Muscle layer of colon (tissue), 2 donors: ENCODE results near the gene UBE2R2.
"Not testable (repeated sequence)": the region's sequence is repeated elsewhere in the genome, so short reads cannot be mapped to it uniquely, and the experiment has no call there.

Experiments used
- H3K27ac ChIP-seq: one replicate; pipeline ENCODE4 v1.7.0; 2013; ENCODE audit warnings: low read depth, mild to moderate bottlenecking, low read length, moderate library complexity
- H3K27me3 ChIP-seq, 2 donors: one replicate each; pipeline ENCODE4 v1.7.0; 2013; ENCODE audit warnings: low read length in 2 of 2, mild to moderate bottlenecking in 2 of 2; ENCODE audit not compliant: insufficient read depth in 2 of 2, control insufficient read depth in 1 of 2
- H3K36me3 ChIP-seq: one replicate; pipeline ENCODE4 v1.7.0; 2013; ENCODE audit warnings: mild to moderate bottlenecking, low read length; ENCODE audit not compliant: insufficient read depth
- H3K4me1 ChIP-seq: one replicate; pipeline ENCODE4 v1.7.0; 2013; ENCODE audit warnings: mild to moderate bottlenecking, low read length; ENCODE audit not compliant: insufficient read depth
- H3K4me3 ChIP-seq, 2 donors: one replicate each; pipeline ENCODE4 v1.7.0; 2013; ENCODE audit warnings: low read length in 2 of 2, low read depth in 1 of 2, mild to moderate bottlenecking in 1 of 2, moderate library complexity in 1 of 2
- H3K9ac ChIP-seq: one replicate; pipeline ENCODE4 v1.7.0; 2013; ENCODE audit warnings: low read length
- H3K9me3 ChIP-seq: one replicate; pipeline ENCODE4 v1.7.0; 2013; ENCODE audit warnings: mild to moderate bottlenecking, low read length
- donor health status: abdominal sarcoma.
- donor health status: Adenocarcinoma of cecum.

Gene UBE2R2

DNA sequence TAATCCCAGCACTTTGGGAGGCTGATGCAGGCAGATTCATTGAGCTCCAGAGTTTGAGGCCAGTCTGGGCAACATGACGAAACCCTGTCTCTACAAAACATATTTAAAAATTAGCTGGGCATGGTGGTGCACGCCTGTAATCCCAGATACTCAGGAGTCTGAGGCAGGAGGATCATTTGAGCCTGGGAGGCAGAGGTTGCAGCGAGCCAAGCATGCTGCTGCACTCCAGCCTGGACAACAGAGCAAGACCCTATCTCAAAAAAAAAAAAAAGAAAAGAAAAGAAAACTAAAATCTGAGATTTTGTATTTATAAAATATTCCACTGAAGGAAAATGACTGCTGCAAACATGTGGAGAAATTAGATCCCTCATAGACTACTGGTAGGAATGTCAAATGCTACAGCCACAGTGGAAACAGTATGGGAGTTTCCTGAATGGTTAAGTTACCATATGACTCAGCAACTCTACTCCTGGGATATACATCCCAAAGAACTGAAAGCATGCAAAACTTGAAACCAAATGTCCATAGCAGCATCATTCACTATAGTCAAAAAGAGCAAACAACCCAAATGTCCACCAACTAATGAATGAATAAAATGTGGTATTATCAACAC is 125.6 kb downstream of the UBE2R2 start:
- peaks cover 20% of the 10 kb centered on the region for H3K36me3 ChIP-seq
- H3K4me1 ChIP-seq, result peaks cover 16% of the 10 kb centered on the region
- H3K9me3 ChIP-seq, result no peaks in the 10 kb centered on the region
- H3K27me3 ChIP-seq, result no peaks in the 10 kb centered on the region
- no peak overlapping the region for H3K9ac ChIP-seq
- no peak overlapping the region for H3K27ac ChIP-seq
- no peak overlapping the region for H3K4me3 ChIP-seq

DNA sequence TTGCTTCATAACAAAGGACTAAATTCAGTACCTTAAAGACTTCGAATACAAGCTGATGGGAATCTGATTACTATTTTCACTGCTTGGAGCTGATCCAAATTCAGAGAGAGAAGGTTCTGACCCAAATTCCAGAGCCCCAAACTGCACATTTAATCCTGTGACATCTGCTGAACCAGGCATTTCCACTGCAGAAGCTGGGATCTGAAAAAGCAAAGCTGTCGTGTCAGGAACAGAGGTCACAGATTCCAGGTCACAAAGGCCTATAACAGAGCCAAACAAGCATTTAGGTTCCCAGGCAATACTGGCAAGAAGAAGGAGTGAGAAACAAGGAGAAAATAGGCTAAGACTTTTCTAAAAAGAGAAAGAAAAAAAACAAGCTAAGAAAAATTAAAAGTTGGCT is 126.4 kb downstream of the UBE2R2 start:
- Histone ChIP-seq H3K9me3 (no peaks in the 10 kb centered on the region), H3K36me3 (peaks cover 20% of the 10 kb centered on the region), H3K27ac (no peak overlapping the region), H3K27me3 (no peaks in the 10 kb centered on the region), H3K4me3 (no peak overlapping the region), H3K9ac (no peak overlapping the region), H3K4me1 (peaks cover 16% of the 10 kb centered on the region)

DNA sequence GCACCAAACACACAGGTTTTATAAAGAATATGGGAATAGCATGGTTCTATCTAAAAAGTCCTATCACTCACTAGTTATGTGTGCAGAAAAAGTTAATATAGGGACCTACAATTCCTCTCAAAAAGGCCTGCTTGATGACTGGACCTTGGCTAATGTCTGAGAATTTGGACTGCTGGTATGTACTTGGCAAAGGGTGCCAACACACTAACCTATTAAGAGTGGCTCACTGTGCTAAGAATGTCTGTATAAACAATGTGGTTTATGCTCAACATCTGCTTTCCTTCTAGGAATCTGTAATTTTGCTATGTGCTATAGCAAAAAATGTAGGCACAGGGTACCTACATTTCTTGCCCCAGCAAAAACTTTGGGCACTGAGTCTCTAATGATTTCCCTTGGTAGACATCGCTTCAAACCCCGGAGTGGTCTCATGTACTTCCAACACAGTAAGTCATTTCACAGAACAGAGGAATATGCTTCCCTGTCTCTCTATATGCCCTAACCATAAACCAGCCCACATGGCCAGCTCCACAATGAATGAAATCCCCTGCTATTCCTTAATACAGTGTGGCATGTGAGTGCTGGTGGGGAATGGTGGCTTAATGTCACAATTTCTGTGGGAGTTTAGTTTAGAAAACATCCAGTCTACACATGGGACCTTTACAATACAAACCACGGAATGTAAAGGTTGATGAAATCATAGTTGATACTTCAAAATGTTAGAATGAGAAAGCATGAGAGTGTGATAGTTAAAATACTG is 130.0 kb downstream of the UBE2R2 start:
- no peaks in the 10 kb centered on the region for H3K27me3 ChIP-seq
- H3K36me3 ChIP-seq, result peaks cover 20% of the 10 kb centered on the region
- no peak overlapping the region for H3K27ac ChIP-seq

DNA sequence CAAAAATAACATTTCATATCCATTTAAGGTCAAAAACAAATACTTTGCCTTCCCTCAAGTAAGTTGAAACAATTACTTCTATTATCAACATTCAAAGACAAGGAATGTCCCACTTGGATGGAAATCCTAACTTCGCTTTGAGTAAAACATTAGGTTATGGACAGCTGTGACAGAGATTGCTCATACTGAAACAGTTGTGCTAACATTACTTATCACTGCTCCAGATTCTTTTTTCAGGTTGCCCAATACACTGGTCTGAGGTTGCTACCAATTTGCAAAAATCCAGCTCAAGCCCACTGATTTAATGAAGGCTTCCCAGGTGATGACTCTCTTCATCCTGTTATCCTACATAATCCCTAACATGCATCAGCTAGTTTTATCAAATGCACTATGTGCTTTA is 133.4 kb downstream of the UBE2R2 start:
- Histone ChIP-seq H3K4me3 (no peak overlapping the region), H3K27me3 (no peaks in the 10 kb centered on the region), H3K4me1 (peaks cover 11% of the 10 kb centered on the region), H3K36me3 (peaks cover 6% of the 10 kb centered on the region), H3K9ac (no peak overlapping the region), H3K27ac (no peak overlapping the region), H3K9me3 (no peaks in the 10 kb centered on the region)

More for the DNA sequence above, 130.0 kb downstream of the UBE2R2 start:
- no peak overlapping the region for H3K9ac ChIP-seq
- peaks cover 16% of the 10 kb centered on the region for H3K4me1 ChIP-seq
- no peaks in the 10 kb centered on the region for H3K9me3 ChIP-seq
- no peak overlapping the region for H3K4me3 ChIP-seq

DNA sequence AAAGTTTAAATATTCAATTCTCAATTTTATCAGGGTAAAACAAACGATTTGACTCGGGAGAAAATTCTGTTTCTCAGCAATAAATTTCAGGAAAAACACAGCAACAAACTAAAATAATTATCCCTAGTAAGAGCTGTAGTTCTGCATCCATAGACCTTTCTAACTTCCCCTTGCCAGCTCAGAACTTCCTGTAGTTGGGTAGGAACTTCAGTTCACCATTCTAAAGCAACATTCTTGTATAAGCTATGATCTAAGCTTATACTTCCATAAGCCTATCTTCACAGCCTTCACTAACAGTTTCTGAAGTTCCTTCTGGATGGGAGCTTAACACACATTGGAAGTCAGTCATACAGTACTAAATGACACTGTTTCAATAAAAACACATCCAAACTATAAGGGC is 135.1 kb downstream of the UBE2R2 start:
- Histone ChIP-seq H3K27me3 (no peaks in the 10 kb centered on the region), H3K4me3 (no peak overlapping the region), H3K9me3 (no peaks in the 10 kb centered on the region), H3K4me1 (peaks cover 1% of the 10 kb centered on the region), H3K36me3 (peaks cover under 1% of the 10 kb centered on the region), H3K9ac (no peak overlapping the region), H3K27ac (no peak overlapping the region)

DNA sequence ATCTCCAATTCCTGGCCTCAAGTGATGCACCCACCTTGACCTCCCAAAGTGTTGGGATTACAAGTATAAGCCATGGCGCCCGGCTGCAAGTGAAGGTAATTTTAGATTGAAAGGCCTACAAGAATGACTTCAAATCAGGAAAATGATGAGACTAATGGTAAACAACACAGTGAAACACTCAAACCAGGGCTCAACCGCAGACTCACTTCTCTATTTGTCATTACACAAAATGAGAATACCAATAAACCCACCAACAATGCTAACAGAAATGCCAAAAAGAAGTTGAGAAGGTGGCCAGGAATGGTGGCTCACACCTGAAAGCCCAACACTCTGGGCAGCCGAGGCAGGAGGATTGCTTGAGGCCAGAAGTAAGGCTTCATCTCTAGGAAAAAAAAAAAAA is 139.6 kb downstream of the UBE2R2 start:
- Histone ChIP-seq H3K4me3 (no peak overlapping the region), H3K36me3 (no peaks in the 10 kb centered on the region), H3K27me3 (no peaks in the 10 kb centered on the region), H3K9me3 (no peaks in the 10 kb centered on the region), H3K4me1 (no peaks in the 10 kb centered on the region), H3K27ac (no peak overlapping the region), H3K9ac (no peak overlapping the region)

DNA sequence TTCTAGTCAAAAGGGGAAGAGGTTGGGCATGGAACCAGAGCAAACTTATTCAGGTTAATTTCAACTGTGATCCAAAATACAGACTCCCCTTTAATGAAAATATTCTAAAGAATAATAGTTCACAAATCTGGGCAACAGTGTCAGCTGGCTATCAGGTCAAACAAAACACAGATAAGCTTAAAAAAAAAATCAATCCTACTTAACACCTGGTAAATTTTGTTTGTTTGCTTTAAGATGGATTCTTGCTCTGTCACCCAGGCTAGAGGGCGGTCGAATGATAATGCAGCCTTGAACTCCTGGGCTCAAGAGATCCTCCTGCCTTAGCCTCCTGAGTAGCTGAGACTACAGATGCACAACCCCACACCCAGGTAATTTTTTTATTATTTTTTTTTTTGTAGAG is 142.8 kb downstream of the UBE2R2 start:
- Histone ChIP-seq H3K9me3 (no peaks in the 10 kb centered on the region), H3K4me1 (no peaks in the 10 kb centered on the region), H3K36me3 (no peaks in the 10 kb centered on the region), H3K9ac (no peak overlapping the region), H3K27me3 (no peaks in the 10 kb centered on the region), H3K4me3 (no peak overlapping the region), H3K27ac (no peak overlapping the region)

DNA sequence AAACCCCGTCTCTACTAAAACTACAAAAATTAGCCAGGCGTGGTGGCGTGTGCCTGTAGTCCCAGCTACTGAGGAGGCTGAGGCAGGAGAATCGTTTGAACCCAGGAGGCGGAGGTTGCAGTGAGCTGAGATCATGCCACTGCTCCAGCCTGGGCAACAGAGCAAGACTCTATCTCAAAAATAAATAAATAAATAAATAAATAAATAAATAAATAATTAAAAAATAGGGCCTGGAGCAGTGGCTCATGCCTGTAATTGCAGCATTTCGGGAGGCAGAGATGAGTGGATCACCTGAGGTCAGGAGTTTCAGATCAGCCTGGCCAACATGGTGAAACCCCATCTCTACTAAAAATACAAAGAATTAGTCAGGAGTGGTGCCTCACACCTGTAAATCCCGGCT is 145.5 kb downstream of the UBE2R2 start:
- not testable (repeated sequence) for H3K9me3 ChIP-seq, H3K4me1 ChIP-seq, H3K36me3 ChIP-seq, H3K9ac ChIP-seq, H3K4me3 ChIP-seq, H3K27me3 ChIP-seq, H3K27ac ChIP-seq

DNA sequence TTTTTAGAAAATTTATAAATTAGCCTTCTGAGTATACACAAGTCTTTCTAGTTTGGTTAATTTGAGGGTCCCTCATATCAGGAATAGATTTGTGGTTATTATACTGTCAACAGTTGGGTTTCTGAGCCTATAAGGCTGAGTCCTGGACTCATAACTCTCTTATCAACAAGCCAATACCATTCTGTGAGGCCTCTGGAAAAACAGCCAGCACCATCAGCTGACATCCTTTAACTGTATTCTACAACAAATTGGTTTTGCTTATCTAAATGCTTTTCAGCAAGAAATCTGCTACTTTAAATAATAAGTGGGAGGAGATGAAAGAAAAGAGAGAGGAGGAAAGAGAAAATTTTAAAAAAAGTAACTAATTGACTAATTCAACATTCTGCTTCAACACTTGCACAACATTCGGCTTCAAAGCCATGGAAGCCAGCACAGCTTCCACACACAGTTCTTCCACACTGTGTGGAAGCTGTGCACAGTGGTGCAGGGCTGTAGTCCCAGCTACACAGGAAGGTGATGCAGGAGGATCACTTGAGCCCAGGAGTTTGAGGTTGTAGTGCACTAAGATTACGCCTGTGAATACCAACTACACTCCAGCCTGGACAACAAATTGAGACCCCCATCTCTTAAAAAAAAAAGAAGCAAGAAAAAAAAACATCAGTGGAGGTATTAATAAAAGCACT is 147.3 kb downstream of the UBE2R2 start:
- H3K4me3 ChIP-seq, result no peak overlapping the region
- H3K9me3 ChIP-seq, result no peaks in the 10 kb centered on the region
- no peaks in the 10 kb centered on the region for H3K36me3 ChIP-seq
- no peaks in the 10 kb centered on the region for H3K4me1 ChIP-seq
- H3K9ac ChIP-seq, result no peak overlapping the region
- H3K27ac ChIP-seq, result no peak overlapping the region
- no peaks in the 10 kb centered on the region for H3K27me3 ChIP-seq
